Erythroblast (primary cell): Measurements from ENCODE around the gene IAH1.

Experiments
- GATA1 ChIP-seq: IDR thresholded peaks from 2 replicates; pipeline ENCODE4 v1.6.1; 2011; ENCODE audit warnings: low read depth, mild to moderate bottlenecking, control low read depth, low read length, moderate library complexity
- POLR2A ChIP-seq: IDR thresholded peaks from 2 replicates; pipeline ENCODE4 v1.6.1; 2011; ENCODE audit warnings: mild to moderate bottlenecking, low read length

DNA sequence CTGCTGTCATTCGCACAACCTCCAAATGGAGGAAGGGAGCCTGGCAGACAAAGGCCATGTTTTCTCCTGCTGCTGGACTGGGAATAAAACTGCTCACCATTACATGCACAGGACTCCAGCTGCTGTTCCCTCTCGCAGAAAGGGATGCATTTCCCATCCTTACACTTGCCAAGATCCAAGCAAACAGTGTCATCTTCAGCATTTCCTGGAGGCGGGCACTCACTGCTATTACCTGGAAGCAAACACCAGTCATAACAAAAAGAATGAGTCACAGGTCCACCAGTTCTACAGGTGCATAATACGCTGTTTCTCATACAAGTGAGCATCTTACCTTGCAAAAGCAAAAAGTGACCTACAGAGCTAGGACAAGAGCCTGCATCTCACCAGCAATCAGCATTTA lies 22.7 kb downstream of the IAH1 start:
- TF ChIP-seq POLR2A (no peak), GATA1 (no peak)
